Spleen (tissue), 11 donors: ENCODE measurements around the gene SDC3. TPM values are rescaled to one million over a fixed set of nuclear protein-coding genes. Genes with fewer than 3 reads are reported as not detected.

Source experiments
- DNase-seq: peaks from one replicate; pipeline ENCODE4 v3.0.0-alpha.2; 2020
- H3K27ac ChIP-seq, 8 donors: fragments of 200-600 bp; sonication (generic) in 7 of 8; 1 replicate in 4 of 8; 2 replicates in 4 of 8; pipeline versions ENCODE4 v1.5.0 to v1.8.0; 2016 to 2021; ENCODE audit warnings: inconsistent platforms in 4 of 8, mild to moderate bottlenecking in 4 of 8, moderate library complexity in 1 of 8
- H3K27me3 ChIP-seq, 7 donors: fragments of 200-600 bp; sonication (generic) in 6 of 7; replicated peaks in 1 of 7; 1 replicate in 4 of 7; 2 replicates in 3 of 7; pipeline versions ENCODE4 v1.5.0 to v1.8.0; 2016 to 2021; ENCODE audit warnings: inconsistent platforms in 3 of 7, mild to moderate bottlenecking in 1 of 7
- H3K36me3 ChIP-seq, 6 donors: fragments of 200-600 bp; sonication (generic) in 5 of 6; 1 replicate in 4 of 6; 2 replicates in 2 of 6; pipeline versions ENCODE4 v1.5.0 to v1.8.0; 2016 to 2021; ENCODE audit warnings: inconsistent platforms in 2 of 6
- H3K4me1 ChIP-seq, 6 donors: fragments of 200-600 bp; sonication (generic) in 5 of 6; 1 replicate in 3 of 6; 2 replicates in 3 of 6; pipeline versions ENCODE4 v1.5.0 to v1.8.0; 2016 to 2021; ENCODE audit warnings: inconsistent platforms in 3 of 6
- H3K4me3 ChIP-seq, 8 donors: fragments of 200-600 bp; sonication (generic) in 7 of 8; 1 replicate in 4 of 8; 2 replicates in 4 of 8; pipeline versions ENCODE4 v1.5.0 to v1.8.0; 2016 to 2021; ENCODE audit warnings: inconsistent platforms in 4 of 8, mild to moderate bottlenecking in 4 of 8, moderate library complexity in 2 of 8
- H3K9me3 ChIP-seq, 8 donors: fragments of 200-600 bp; sonication (generic) in 7 of 8; 1 replicate in 4 of 8; 2 replicates in 4 of 8; pipeline versions ENCODE4 v1.5.0 to v1.8.0; 2016 to 2021; ENCODE audit warnings: inconsistent platforms in 4 of 8
- CTCF ChIP-seq, 11 experiments: fragments of 200-600 bp in 7 of 11; fragments of 450-650 bp in 4 of 11; sonication (generic) in 4 of 11; IDR thresholded peaks in 8 of 11; conservative IDR thresholded peaks in 3 of 11; 1 replicate in 7 of 11; 2 replicates in 4 of 11; pipeline versions ENCODE4 v1.4.0 to v1.8.0; 2016 to 2021; ENCODE audit warnings: antibody characterized with exemption in 11 of 11, inconsistent platforms in 4 of 11, mild to moderate bottlenecking in 1 of 11
- POLR2A ChIP-seq, 3 donors: fragments of 450-650 bp; IDR thresholded peaks; one replicate each; pipeline ENCODE4 v1.5.1; 2017; ENCODE audit warnings: antibody characterized with exemption in 3 of 3, mild to moderate bottlenecking in 1 of 3
- POLR2AphosphoS5 ChIP-seq, 3 donors: sonication (generic); formaldehyde crosslinking; IDR thresholded peaks; one replicate each; pipeline ENCODE4 v1.5.1; 2017; ENCODE audit warnings: antibody characterized with exemption in 3 of 3
- WGBS, 5 donors: extraction: QIAGEN DNeasy Blood & Tissue Kit in 3 of 5; methylation state at CpG; one replicate each; pipeline versions ENCODE4 v1.1.5 to v1.1.7; 2013 to 2018; 5-methylcytosine and 5-hydroxymethylcytosine counted together
- intact Hi-C: fragments of 100-400 bp; cut with DNase I; formaldehyde crosslinking; loops from one replicate; pipeline ENCODE4 v1.15.0; 2023; ENCODE audit warnings: low total_unique reads
- polyA plus RNA-seq, 3 donors: library from polyadenylated mRNA; stranded (reverse); fragments of 200-250 nt; gene quantifications; one replicate each; pipeline ENCODE4 v1.2.1, GENCODE V29; 2013
- total RNA-seq, 7 donors: library from RNA; depleted of rRNA in 3 of 7; stranded (reverse); fragments of >200 nt in 3 of 7; fragmentation: NEBNext Ultra II Directional in 4 of 7; extraction: Animal tissue kit (Norgen Biotek cat#: 25700) in 4 of 7; gene quantifications; one replicate each; pipeline versions ENCODE4 v1.1.0 to v1.2.1, GENCODE V29; 2016 to 2021
- donor health status: healthy with polysubstance abuse.
- donor health status: DM: no; HTN: no; CAD: no; lungs with moderate emphysema.
- donor health status: DM: no; HTN: no; CAD: no.
- donor health status: Bipolar disorder and iron deficiency.
- donor health status: healthy.
- donor health status: DM: no; HTN: no; CAD: no.
- donor health status: DM: yes; HTN: yes; CAD: no.

Gene SDC3
- total and polyA plus RNA-seq, 10 donors, result 8.0 to 347 (median 159) TPM

GRCh38 chr1:30857964-30858363 is 50.6 kb downstream of the SDC3 start:
- Histone ChIP-seq H3K27me3 (peaks cover 0 to 6% (median 0%) of the 10 kb centered on the region in 7 donors), H3K9me3 (no peaks in the 10 kb centered on the region), H3K4me1 (peaks cover 0 to 17% (median 6%) of the 10 kb centered on the region in 6 donors), H3K4me3 (no peak overlapping the region), H3K36me3 (no peaks in the 10 kb centered on the region), H3K27ac (no peak overlapping the region)
- 77 to 89% (median 83%) methylated on average over 6 to 8 of the region's 8 CpGs for WGBS, 5 donors
- DNase-seq, result no peak
- TF ChIP-seq POLR2A (IDR thresholded peaks at IDR 0.05) (no peak), POLR2AphosphoS5 (IDR thresholded peaks at IDR 0.05) (no peak), CTCF (IDR thresholded peaks at IDR 0.05 in 8 of 11, conservative IDR thresholded peaks at IDR 0.05 in 3 of 11) (no peak)
- intact Hi-C loops, result no loop called here

- no peaks in the 10 kb centered on the region for H3K36me3 ChIP-seq
- H3K4me3 ChIP-seq, result no peak overlapping the region
- TF ChIP-seq POLR2A (IDR thresholded peaks at IDR 0.05) (no peak), POLR2AphosphoS5 (IDR thresholded peaks at IDR 0.05) (no peak), CTCF (IDR thresholded peaks at IDR 0.05 in 8 of 11, conservative IDR thresholded peaks at IDR 0.05 in 3 of 11) (no peak)
- no peak for DNase-seq
- peaks cover 0 to 25% (median 6%) of the 10 kb centered on the region in 6 donors for H3K4me1 ChIP-seq
- H3K9me3 ChIP-seq, result no peaks in the 10 kb centered on the region
- intact Hi-C loops, result no loop called here
- H3K27me3 ChIP-seq, result peaks cover 0 to 6% (median 0%) of the 10 kb centered on the region in 7 donors
- no peak overlapping the region for H3K27ac ChIP-seq
Observed at GRCh38 chr1:30857062-30857461, 51.5 kb downstream of the SDC3 start.

- Histone ChIP-seq H3K27me3 (peaks cover 0 to 6% (median 0%) of the 10 kb centered on the region in 7 donors), H3K9me3 (no peaks in the 10 kb centered on the region), H3K4me3 (no peak overlapping the region), H3K4me1 (peaks cover 0 to 31% (median 6%) of the 10 kb centered on the region in 6 donors), H3K36me3 (no peaks in the 10 kb centered on the region), H3K27ac (no peak overlapping the region)
- TF ChIP-seq POLR2AphosphoS5 (IDR thresholded peaks at IDR 0.05), result no peak
- WGBS, 5 donors, result 51 to 60% (median 58%) methylated on average over 14 of the region's 14 CpGs
- no peak for DNase-seq
- intact Hi-C loops, result no loop called here
Observed at GRCh38 chr1:30856260-30856790, 52.2 kb downstream of the SDC3 start.

GRCh38 chr1:30855686-30856259 is 52.8 kb downstream of the SDC3 start:
- WGBS, 5 donors, result 52 to 63% (median 57%) methylated on average over 4 of the region's 4 CpGs
- Histone ChIP-seq H3K4me1 (peaks cover 0 to 31% (median 6%) of the 10 kb centered on the region in 6 donors), H3K27ac (no peak overlapping the region), H3K36me3 (no peaks in the 10 kb centered on the region), H3K4me3 (no peak overlapping the region), H3K27me3 (peaks cover 0 to 6% (median 0%) of the 10 kb centered on the region in 7 donors), H3K9me3 (no peaks in the 10 kb centered on the region)
- intact Hi-C loops, result no loop called here
- DNase-seq, result no peak
- no peak for TF ChIP-seq POLR2AphosphoS5 (IDR thresholded peaks at IDR 0.05)
- no peak for TF ChIP-seq POLR2A (IDR thresholded peaks at IDR 0.05)
- no peak for TF ChIP-seq CTCF (IDR thresholded peaks at IDR 0.05 in 8 of 11, conservative IDR thresholded peaks at IDR 0.05 in 3 of 11)
